ENCODE measurements around the gene PGS1.

The PGS1 gene

GRCh38 chr17:78427140-78427539 is 48.7 kb downstream of the PGS1 start:
- no peak for DNase-seq (ENCODE audit: low read depth)

GRCh38 chr17:78428025-78428575 is 49.7 kb downstream of the PGS1 start:
- DNase-seq (ENCODE audit: low read depth): no peak

GRCh38 chr17:78428836-78429617 is 50.6 kb downstream of the PGS1 start:
- DNase-seq (ENCODE audit: low read depth): no peak

- DNase-seq (ENCODE audit: low read depth): no peak
Measured at GRCh38 chr17:78429618-78429995, 51.2 kb downstream of the PGS1 start.

GRCh38 chr17:78430892-78431691 is 52.6 kb downstream of the PGS1 start:
- no peak for DNase-seq (ENCODE audit: low read depth)

- no peak for DNase-seq (ENCODE audit: low read depth)
Measured at GRCh38 chr17:78431692-78431958, 53.2 kb downstream of the PGS1 start.

GRCh38 chr17:78432226-78433012 is 54.0 kb downstream of the PGS1 start:
- DNase-seq (ENCODE audit: low read depth): no peak

GRCh38 chr17:78433013-78433727 is 54.7 kb downstream of the PGS1 start:
- no peak for DNase-seq (ENCODE audit: low read depth)

- no peak for DNase-seq (ENCODE audit: low read depth)
Measured at GRCh38 chr17:78433780-78434335, 55.4 kb downstream of the PGS1 start.

- no peak for DNase-seq (ENCODE audit: low read depth)
Measured at GRCh38 chr17:78434455-78435329, 56.2 kb downstream of the PGS1 start.

GRCh38 chr17:78435330-78436005 is 57.0 kb downstream of the PGS1 start:
- DNase-seq (ENCODE audit: low read depth): no peak

GRCh38 chr17:78437508-78438169 is 59.2 kb downstream of the PGS1 start:
- no peak for DNase-seq (ENCODE audit: low read depth)

GRCh38 chr17:78438271-78438691 is 59.8 kb downstream of the PGS1 start:
- DNase-seq (ENCODE audit: low read depth): no peak

GRCh38 chr17:78438694-78439325 is 60.4 kb downstream of the PGS1 start:
- no peak for DNase-seq (ENCODE audit: low read depth)

- no peak for DNase-seq (ENCODE audit: low read depth)
Measured at GRCh38 chr17:78441271-78441971, 63.0 kb downstream of the PGS1 start.

- no peak for DNase-seq (ENCODE audit: low read depth)
Measured at GRCh38 chr17:78442648-78443218, 64.3 kb downstream of the PGS1 start.

- no peak for DNase-seq (ENCODE audit: low read depth)
Measured at GRCh38 chr17:78444392-78444791, 65.9 kb downstream of the PGS1 start.

- DNase-seq (ENCODE audit: low read depth): no peak
Measured at GRCh38 chr17:78446833-78447232, 68.4 kb downstream of the PGS1 start.
